HepG2 (cell line): Measurements from ENCODE around the gene VEGFC. TPM values are rescaled to one million over a fixed set of nuclear protein-coding genes. Genes with fewer than 3 reads are reported as not detected.

ENCODE experiments used
- ATAC-seq: fragments of 200-7000 bp; cut with Tn5 transposase; 3 replicates; pipeline ENCODE4 v1.9.1; 2020; ENCODE audit warnings: mild to moderate bottlenecking, moderate library complexity
- BruUV-seq: library from RNA; stranded (reverse); fragments of 400-500 nt; replicated peaks from 2 replicates; lab custom pipeline; 2021; lab: Mats Ljungman, UMichigan
- CTCF ChIA-PET: fragments of 300-600 bp; formaldehyde crosslinking; extraction: SDS; loops from one replicate; lab custom pipeline; 2021; ENCODE audit warnings: low total read pairs, inconsistent platforms, low intra/inter-chr PET ratio; lab: Yijun Ruan, JAX
- POLR2A ChIA-PET: fragments of 350-600 bp; sonication (Branson Sonifier 250); formaldehyde crosslinking; loops from one replicate; lab custom pipeline; 2020; ENCODE audit warnings: antibody characterized with exemption, inconsistent platforms; lab: Yijun Ruan, JAX
- DNase-seq: peaks from one replicate; pipeline ENCODE4 v3.0.0-alpha.2; 2015; ENCODE audit warnings: low spot score
- FAIRE-seq: peaks from 3 replicates; lab custom pipeline; 2011; peaks lifted over from hg19 to GRCh38; lab: Jason Lieb, UNC
- H2AFZ ChIP-seq: one replicate; pipeline ENCODE4 v1.6.1; 2011; ENCODE audit warnings: low read length, inconsistent platforms
- H3K27ac ChIP-seq: fragments of 300-600 bp; 3 replicates; pipeline ENCODE4 v1.8.0; 2011; ENCODE audit warnings: mixed run types, mild to moderate bottlenecking, mixed read lengths, low read length, inconsistent platforms; ENCODE audit not compliant: insufficient read depth; ENCODE audit errors: extremely low read length
- H3K27me3 ChIP-seq, 2 experiments: fragments of 200-600 bp in 1 of 2; 2 replicates in 1 of 2; 3 replicates in 1 of 2; pipeline versions ENCODE4 v1.6.0 to v1.8.0; 2011; ENCODE audit warnings: low read length in 2 of 2, mild to moderate bottlenecking in 2 of 2, moderate library complexity in 2 of 2, inconsistent platforms in 1 of 2; ENCODE audit not compliant: insufficient read depth in 2 of 2, control insufficient read depth in 1 of 2
- H3K36me3 ChIP-seq, 2 experiments: fragments of 200-600 bp in 1 of 2; replicated peaks in 1 of 2; 2 replicates in 1 of 2; 3 replicates in 1 of 2; pipeline versions ENCODE4 v1.5.1 to v1.8.0; 2011; ENCODE audit warnings: low read length in 2 of 2, inconsistent platforms in 1 of 2; ENCODE audit not compliant: insufficient read depth in 2 of 2, control insufficient read depth in 1 of 2
- H3K4me1 ChIP-seq: 2 replicates; pipeline ENCODE4 v1.5.1; 2012; ENCODE audit warnings: low read length, inconsistent platforms; ENCODE audit not compliant: insufficient read depth
- H3K4me2 ChIP-seq: 2 replicates; pipeline ENCODE4 v1.6.0; 2011; ENCODE audit warnings: low read depth, low read length, inconsistent platforms
- H3K4me3 ChIP-seq, 3 experiments: fragments of 200-600 bp in 1 of 3; sonication (generic), shearing (Covaris generic) in 1 of 3; replicated peaks in 1 of 3; 2 replicates each; pipeline ENCODE4 v1.5.1; 2011 to 2016; ENCODE audit warnings: low read length in 3 of 3, inconsistent platforms in 2 of 3, low read depth in 2 of 3, mild to moderate bottlenecking in 2 of 3, control low read depth in 1 of 3, mixed read lengths in 1 of 3; ENCODE audit not compliant: insufficient read depth in 1 of 3
- H3K79me2 ChIP-seq: one replicate; pipeline ENCODE4 v1.6.1; 2011; ENCODE audit warnings: low read length, inconsistent platforms; ENCODE audit not compliant: insufficient read depth
- H3K9ac ChIP-seq: 2 replicates; pipeline ENCODE4 v1.6.0; 2011; ENCODE audit warnings: mild to moderate bottlenecking, low read depth, low read length, inconsistent platforms; ENCODE audit not compliant: insufficient read depth
- H3K9me3 ChIP-seq: 2 replicates; pipeline ENCODE4 v1.5.1; 2012; ENCODE audit warnings: mild to moderate bottlenecking, low read length
- H4K20me1 ChIP-seq: 2 replicates; pipeline ENCODE4 v1.6.0; 2011; ENCODE audit warnings: inconsistent platforms, mild to moderate bottlenecking, low read length, moderate library complexity; ENCODE audit not compliant: insufficient read depth
- ATF3 ChIP-seq: sonication (generic); formaldehyde crosslinking; IDR thresholded peaks from 2 replicates; pipeline ENCODE4 v1.4.0; 2020; ENCODE audit warnings: missing genetic modification reagents
- ATF7 ChIP-seq, 2 experiments: fragments of 450-650 bp in 1 of 2; sonication (generic) in 1 of 2; formaldehyde crosslinking in 1 of 2; IDR thresholded peaks; 2 replicates each; pipeline versions ENCODE4 v1.4.0 to v1.6.1; 2016 to 2020; ENCODE audit warnings: antibody characterized with exemption in 1 of 2, mild to moderate bottlenecking in 1 of 2, missing genetic modification reagents in 1 of 2
- HHEX ChIP-seq: IDR thresholded peaks from 2 replicates; pipeline ENCODE4 v1.6.1; 2016; ENCODE audit warnings: control low read depth
- ISX ChIP-seq: sonication (generic); formaldehyde crosslinking; conservative IDR thresholded peaks from 2 replicates; pipeline ENCODE4 v1.5.0; 2020; ENCODE audit warnings: missing genetic modification reagents
- KIAA2018 ChIP-seq: sonication (generic); formaldehyde crosslinking; IDR thresholded peaks from 2 replicates; pipeline ENCODE4 v1.5.0; 2020; ENCODE audit warnings: mild to moderate bottlenecking, missing genetic modification reagents, borderline replicate concordance
- NCOA1 ChIP-seq: sonication (generic); formaldehyde crosslinking; IDR thresholded peaks from 2 replicates; pipeline ENCODE4 v1.9.0; 2021; ENCODE audit warnings: missing genetic modification reagents
- NFIC ChIP-seq: IDR thresholded peaks from 2 replicates; pipeline ENCODE4 v1.6.1; 2012; ENCODE audit warnings: mild to moderate bottlenecking, low read length, inconsistent platforms
- POLR2G ChIP-seq: fragments of 200-400 bp; formaldehyde crosslinking; IDR thresholded peaks from 2 replicates; pipeline ENCODE4 v1.6.1; 2018; ENCODE audit warnings: mild to moderate bottlenecking, low read depth, low read length, moderate library complexity
- ZFY ChIP-seq: sonication (generic); formaldehyde crosslinking; IDR thresholded peaks from 2 replicates; pipeline ENCODE4 v1.4.0; 2020; ENCODE audit warnings: missing genetic modification reagents
- ZNF343 ChIP-seq: sonication (generic); formaldehyde crosslinking; IDR thresholded peaks from 2 replicates; pipeline ENCODE4 v1.4.0; 2020; ENCODE audit warnings: mild to moderate bottlenecking, missing genetic modification reagents
- ZNF724P ChIP-seq: sonication (generic); formaldehyde crosslinking; IDR thresholded peaks from 2 replicates; pipeline ENCODE4 v1.8.0; 2022; ENCODE audit warnings: missing genetic modification reagents, borderline replicate concordance
- ZSCAN12 ChIP-seq: sonication (generic); formaldehyde crosslinking; IDR thresholded peaks from 2 replicates; pipeline ENCODE4 v1.9.0; 2021; ENCODE audit warnings: mild to moderate bottlenecking, missing genetic modification reagents
- WGBS: methylation state at CpG from one replicate; pipeline ENCODE4 v1.1.6; 2017; ENCODE audit warnings: low lambda C conversion rate; 5-methylcytosine and 5-hydroxymethylcytosine counted together
- in situ Hi-C: cut with HindIII; loops from 2 replicates; pipeline ENCODE4 v1.10.0; 2017; ENCODE audit warnings: low pct_unique_long_range_greater_than_20kb; ENCODE audit not compliant: extremely low pct_ligation_motif_present
- intact Hi-C: fragments of 100-400 bp; cut with micrococcal nuclease; formaldehyde crosslinking; loops from one replicate; pipeline ENCODE4 v1.10.0; 2022; ENCODE audit not compliant: unreplicated experiment
- polyA plus RNA-seq, 8 experiments: library from polyadenylated mRNA; depleted of rRNA in 3 of 8; stranded (reverse) in 7 of 8; unstranded in 1 of 8; fragments of >200 nt; fragmentation: Illumina TruSeq in 4 of 8; extraction: Trizol in 4 of 8; gene quantifications; 2 replicates each; pipeline versions ENCODE4 v1.2.1 to v1.2.3, GENCODE V29; 2011 to 2016; ENCODE audit warnings: low read depth in 4 of 8, missing spikeins in 1 of 8, mixed read lengths in 1 of 8; ENCODE audit not compliant: insufficient read depth in 1 of 8
- total RNA-seq, 5 experiments: library from RNA; depleted of rRNA; stranded (reverse); fragments of >200 nt; fragmentation: Illumina TruSeq; extraction: Trizol; gene quantifications; 2 replicates each; pipeline ENCODE4 v1.2.3, GENCODE V29; 2016; ENCODE audit warnings: low read depth in 1 of 5

Gene VEGFC
- total and polyA plus RNA-seq, 2 of the 13 experiments (the other 11 are each of a cell fraction or from before 2014, with no cell fraction given): not detected

- intact Hi-C loops (no loop called here), in situ Hi-C loops (no loop called here)
- H2AFZ ChIP-seq: no peak overlapping the region
- ChIA-PET CTCF (no interaction called here), POLR2A (no interaction called here)
- 0% methylated on average over 3 of the region's 3 CpGs for WGBS
- no peak overlapping the region for H3K4me2 ChIP-seq
- no peak for FAIRE-seq
- TF ChIP-seq ZNF724P (no peak), ATF7 (IDR thresholded peaks at IDR 0.05) (peak; percentile 91), ATF7 (CRISPR knock-in tag; IDR thresholded peaks at IDR 0.05) (no peak)
- H3K4me3 ChIP-seq: no peak overlapping the region
- ATAC-seq: no peak
- H3K4me1 ChIP-seq: no peaks in the 10 kb centered on the region
- no peak for DNase-seq
- no peak overlapping the region for H3K27ac ChIP-seq
- BruUV-seq: no TSS peak
- H3K27me3 ChIP-seq: no peaks in the 10 kb centered on the region; a peak in 1 of 5 replicates
- no peaks in the 10 kb centered on the region for H3K79me2 ChIP-seq
- H3K36me3 ChIP-seq: no peaks in the 10 kb centered on the region
- H3K9ac ChIP-seq: no peak overlapping the region
- no peaks in the 10 kb centered on the region for H4K20me1 ChIP-seq
- H3K9me3 ChIP-seq: no peaks in the 10 kb centered on the region
Measured at GRCh38 chr4:176721459-176721858, 71.3 kb downstream of the VEGFC start.

- Histone ChIP-seq H3K4me3 (no peak overlapping the region), H3K79me2 (no peaks in the 10 kb centered on the region), H3K9me3 (no peaks in the 10 kb centered on the region), H2AFZ (no peak overlapping the region), H3K9ac (no peak overlapping the region), H3K4me1 (no peaks in the 10 kb centered on the region), H3K36me3 (no peaks in the 10 kb centered on the region), H3K4me2 (no peak overlapping the region), H4K20me1 (no peaks in the 10 kb centered on the region), H3K27me3 (no peaks in the 10 kb centered on the region; a peak in 1 of 5 replicates), H3K27ac (no peak overlapping the region)
- ChIA-PET POLR2A (no interaction called here), CTCF (no interaction called here)
- in situ Hi-C loops (no loop called here), intact Hi-C loops (no loop called here)
- FAIRE-seq: no peak
- DNase-seq: no peak
- no TSS peak for BruUV-seq
- 0% methylated on average over 1 of the region's 1 CpG for WGBS
- ATAC-seq: no peak
- TF ChIP-seq POLR2G (no peak), ZSCAN12 (CRISPR knock-in tag) (no peak), ZNF343 (CRISPR knock-in tag) (no peak), NFIC (no peak), ISX (CRISPR knock-in tag) (no peak), KIAA2018 (CRISPR knock-in tag) (no peak), ATF3 (CRISPR knock-in tag) (no peak), HHEX (CRISPR knock-in tag) (no peak), ZFY (no peak), NCOA1 (CRISPR knock-in tag) (no peak)
Measured at GRCh38 chr4:176718881-176719280, 73.8 kb downstream of the VEGFC start.
